ENCODE measurements around the gene AP1S3.

- TF ChIP-seq MAFK (IDR thresholded peaks at IDR 0.05; ENCODE audit: low read depth, low read length) = no peak
- TF ChIP-seq RCOR1 (IDR thresholded peaks at IDR 0.05; ENCODE audit: insufficient replicate concordance, low read length) = no peak
- TF ChIP-seq CEBPB (IDR thresholded peaks at IDR 0.05; ENCODE audit: low read depth, low read length) = no peak
- TF ChIP-seq, protein P1, sequence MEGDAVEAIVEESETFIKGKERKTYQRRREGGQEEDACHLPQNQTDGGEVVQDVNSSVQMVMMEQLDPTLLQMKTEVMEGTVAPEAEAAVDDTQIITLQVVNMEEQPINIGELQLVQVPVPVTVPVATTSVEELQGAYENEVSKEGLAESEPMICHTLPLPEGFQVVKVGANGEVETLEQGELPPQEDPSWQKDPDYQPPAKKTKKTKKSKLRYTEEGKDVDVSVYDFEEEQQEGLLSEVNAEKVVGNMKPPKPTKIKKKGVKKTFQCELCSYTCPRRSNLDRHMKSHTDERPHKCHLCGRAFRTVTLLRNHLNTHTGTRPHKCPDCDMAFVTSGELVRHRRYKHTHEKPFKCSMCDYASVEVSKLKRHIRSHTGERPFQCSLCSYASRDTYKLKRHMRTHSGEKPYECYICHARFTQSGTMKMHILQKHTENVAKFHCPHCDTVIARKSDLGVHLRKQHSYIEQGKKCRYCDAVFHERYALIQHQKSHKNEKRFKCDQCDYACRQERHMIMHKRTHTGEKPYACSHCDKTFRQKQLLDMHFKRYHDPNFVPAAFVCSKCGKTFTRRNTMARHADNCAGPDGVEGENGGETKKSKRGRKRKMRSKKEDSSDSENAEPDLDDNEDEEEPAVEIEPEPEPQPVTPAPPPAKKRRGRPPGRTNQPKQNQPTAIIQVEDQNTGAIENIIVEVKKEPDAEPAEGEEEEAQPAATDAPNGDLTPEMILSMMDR (conservative IDR thresholded peaks at IDR 0.05; ENCODE audit: low read depth, low read length) = no peak
- TF ChIP-seq RAD21 (IDR thresholded peaks at IDR 0.05; ENCODE audit: low read length) = no peak
- TF ChIP-seq POLR2A (IDR thresholded peaks at IDR 0.05; ENCODE audit: low read depth, low read length) = no peak
- TF ChIP-seq, protein P2, sequence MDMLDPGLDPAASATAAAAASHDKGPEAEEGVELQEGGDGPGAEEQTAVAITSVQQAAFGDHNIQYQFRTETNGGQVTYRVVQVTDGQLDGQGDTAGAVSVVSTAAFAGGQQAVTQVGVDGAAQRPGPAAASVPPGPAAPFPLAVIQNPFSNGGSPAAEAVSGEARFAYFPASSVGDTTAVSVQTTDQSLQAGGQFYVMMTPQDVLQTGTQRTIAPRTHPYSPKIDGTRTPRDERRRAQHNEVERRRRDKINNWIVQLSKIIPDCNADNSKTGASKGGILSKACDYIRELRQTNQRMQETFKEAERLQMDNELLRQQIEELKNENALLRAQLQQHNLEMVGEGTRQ (IDR thresholded peaks at IDR 0.05; ENCODE audit: low read depth, low read length) = no peak
- TF ChIP-seq MXI1 (IDR thresholded peaks at IDR 0.05; ENCODE audit: borderline replicate concordance, low read depth, low read length) = no peak
- TF ChIP-seq SMC3 (IDR thresholded peaks at IDR 0.05; ENCODE audit: low read depth, low read length) = no peak
- TF ChIP-seq BHLHE40 (IDR thresholded peaks at IDR 0.05; ENCODE audit: low read depth, low read length) = no peak
Measured at GRCh38 chr2:223852281-223852795, 15.0 kb upstream of the AP1S3 start.

Measured in IMR-90 (cell line).